Fibroblast of villous mesenchyme (primary cell): ENCODE data around the gene FTO. TPM values are rescaled to one million over a fixed set of nuclear protein-coding genes. Genes with fewer than 3 reads are reported as not detected.
A peak's percentile ranks its signal among the peaks of the same experiment; 100 is the strongest.

Experiments
- DNase-seq: peaks from one replicate; pipeline ENCODE4 v3.0.0-alpha.2; 2010; ENCODE audit warnings: low read depth
- H3K4me3 ChIP-seq: 2 replicates; pipeline ENCODE4 v1.5.1; 2011; ENCODE audit warnings: low read depth, mild to moderate bottlenecking, low read length
- total RNA-seq: library from RNA; depleted of rRNA; stranded (reverse); fragments of >200 nt; gene quantifications from 2 replicates; pipeline ENCODE4 v1.2.3, GENCODE V29; 2012
- TF ChIP-seq, protein P1 (sequence below): IDR thresholded peaks from 2 replicates; pipeline ENCODE4 v1.5.1; 2012; ENCODE audit warnings: low read depth, mild to moderate bottlenecking, low read length; ENCODE audit not compliant: insufficient read depth

FTO gene
- total RNA-seq, 1 donor = 157 TPM

DNA sequence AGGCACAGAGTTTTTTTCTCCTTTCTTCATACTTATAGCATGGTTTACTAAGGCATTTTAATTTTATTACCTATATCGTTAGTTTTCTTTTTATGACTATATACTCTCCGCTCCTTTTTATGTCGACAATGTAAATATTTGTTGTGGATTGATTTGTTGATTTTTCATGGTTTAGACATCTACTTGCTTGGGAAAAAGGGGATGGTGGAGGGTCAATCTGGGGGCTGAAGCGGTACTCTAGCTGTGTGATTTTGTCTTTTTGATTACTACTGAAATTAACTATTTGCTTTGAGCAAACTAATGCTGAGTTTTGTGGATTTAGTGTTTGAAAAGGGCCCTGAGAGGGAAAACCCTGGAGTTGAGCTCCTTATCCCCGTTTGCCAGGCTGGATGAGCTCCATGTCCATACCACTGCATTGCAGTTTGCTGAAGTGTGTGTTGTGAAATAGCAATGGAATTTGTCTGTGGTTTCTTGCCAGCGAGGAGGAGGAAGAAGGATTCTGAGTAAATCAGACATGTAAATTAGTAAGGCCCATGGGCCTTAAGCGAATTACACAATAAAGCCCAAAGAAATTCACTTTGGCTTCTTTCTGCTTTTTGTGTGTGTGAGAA, 72.0 kb downstream of the FTO start:
- peak; percentile 95 for DNase-seq
- TF ChIP-seq, protein P1, sequence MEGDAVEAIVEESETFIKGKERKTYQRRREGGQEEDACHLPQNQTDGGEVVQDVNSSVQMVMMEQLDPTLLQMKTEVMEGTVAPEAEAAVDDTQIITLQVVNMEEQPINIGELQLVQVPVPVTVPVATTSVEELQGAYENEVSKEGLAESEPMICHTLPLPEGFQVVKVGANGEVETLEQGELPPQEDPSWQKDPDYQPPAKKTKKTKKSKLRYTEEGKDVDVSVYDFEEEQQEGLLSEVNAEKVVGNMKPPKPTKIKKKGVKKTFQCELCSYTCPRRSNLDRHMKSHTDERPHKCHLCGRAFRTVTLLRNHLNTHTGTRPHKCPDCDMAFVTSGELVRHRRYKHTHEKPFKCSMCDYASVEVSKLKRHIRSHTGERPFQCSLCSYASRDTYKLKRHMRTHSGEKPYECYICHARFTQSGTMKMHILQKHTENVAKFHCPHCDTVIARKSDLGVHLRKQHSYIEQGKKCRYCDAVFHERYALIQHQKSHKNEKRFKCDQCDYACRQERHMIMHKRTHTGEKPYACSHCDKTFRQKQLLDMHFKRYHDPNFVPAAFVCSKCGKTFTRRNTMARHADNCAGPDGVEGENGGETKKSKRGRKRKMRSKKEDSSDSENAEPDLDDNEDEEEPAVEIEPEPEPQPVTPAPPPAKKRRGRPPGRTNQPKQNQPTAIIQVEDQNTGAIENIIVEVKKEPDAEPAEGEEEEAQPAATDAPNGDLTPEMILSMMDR = no peak
- no peak overlapping the region for H3K4me3 ChIP-seq

DNA sequence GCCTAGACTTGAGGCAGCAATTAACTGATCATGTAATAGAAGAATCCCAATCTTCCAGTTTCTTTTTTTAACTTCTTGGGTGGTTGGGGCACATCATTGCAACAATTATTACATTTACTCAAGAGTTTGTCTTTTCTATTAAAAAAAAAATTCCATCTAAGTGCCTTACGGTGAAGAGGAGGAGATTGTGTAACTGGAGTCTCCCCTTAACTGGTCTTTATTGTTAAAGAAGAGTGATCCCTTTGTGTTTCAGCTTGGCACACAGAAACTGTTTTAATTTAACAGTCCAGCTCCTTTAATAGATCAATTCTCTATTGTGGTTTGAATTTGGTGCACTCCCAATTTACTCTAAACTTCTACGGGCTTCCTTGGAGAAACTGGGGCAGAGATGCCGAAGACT, 75.2 kb downstream of the FTO start:
- no peak overlapping the region for H3K4me3 ChIP-seq
- DNase-seq = no peak
- TF ChIP-seq, protein P1 = no peak

DNA sequence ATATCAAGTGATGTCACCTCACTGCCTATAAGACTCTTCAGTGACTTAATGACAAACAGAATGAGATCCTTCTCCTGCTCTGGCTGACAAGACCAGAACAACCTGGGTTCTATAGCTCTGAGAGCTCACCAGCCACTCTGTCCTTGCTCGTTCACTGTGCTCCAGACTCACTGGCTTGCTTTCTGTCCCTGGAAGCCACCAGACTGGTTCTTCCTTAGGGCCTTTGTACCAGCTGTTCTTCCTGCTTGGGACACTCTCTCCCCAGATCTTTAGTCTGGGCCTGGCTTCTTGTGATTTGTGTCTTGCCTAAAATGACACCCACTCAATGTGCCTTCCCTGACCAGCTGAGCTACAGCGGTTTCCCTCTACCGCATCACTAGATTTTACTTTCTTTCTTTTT, 76.1 kb downstream of the FTO start:
- TF ChIP-seq, protein P1 = no peak
- no peak overlapping the region for H3K4me3 ChIP-seq
- no peak for DNase-seq

DNA sequence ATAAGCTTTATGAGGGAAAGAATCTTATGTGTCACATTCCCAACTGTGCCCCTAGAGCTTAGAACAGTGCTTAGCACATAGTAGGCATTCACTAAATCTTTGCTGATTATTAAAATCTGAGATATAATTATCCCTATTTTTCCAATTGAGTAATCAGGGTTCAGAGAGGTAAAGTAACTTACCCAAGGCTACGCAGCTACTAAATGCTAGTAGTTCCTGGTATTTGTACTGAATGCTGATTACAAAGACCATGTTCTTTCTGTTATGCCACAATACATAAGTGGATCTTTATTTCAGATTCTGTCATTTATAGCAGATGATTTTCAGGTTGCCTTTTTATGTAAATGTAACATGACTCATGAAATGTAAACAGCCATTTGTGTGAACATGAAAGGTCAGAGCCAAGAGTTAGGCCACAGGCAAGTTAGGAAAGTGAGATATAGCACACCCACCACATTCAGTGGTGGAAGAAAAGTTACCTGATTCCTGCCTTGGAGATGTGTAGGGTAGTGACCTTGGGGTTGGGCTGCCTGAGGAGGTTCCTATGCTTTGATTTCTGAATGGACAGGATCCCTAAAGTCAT, 77.2 kb downstream of the FTO start:
- H3K4me3 ChIP-seq = no peak overlapping the region
- TF ChIP-seq, protein P1 = no peak
- peak; percentile 68 for DNase-seq

DNA sequence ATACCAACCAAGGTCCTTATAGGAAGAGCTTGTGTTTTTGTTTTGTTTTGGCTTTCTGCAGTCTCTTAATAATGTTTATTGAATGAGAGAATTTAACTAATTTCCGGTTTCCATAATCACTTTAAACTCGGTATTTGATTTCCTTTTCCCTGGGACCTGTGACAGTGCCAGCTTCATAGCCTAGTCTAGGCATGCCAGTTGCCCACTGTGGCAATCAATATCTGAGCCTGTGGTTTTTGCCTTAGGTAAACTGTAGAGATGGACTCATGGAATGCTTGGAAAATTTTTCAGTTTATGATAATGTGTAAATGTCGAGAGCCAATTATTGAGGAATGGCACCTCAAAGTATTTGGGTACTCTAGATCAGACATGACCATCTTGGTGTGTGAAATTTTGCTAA, 78.2 kb downstream of the FTO start:
- DNase-seq = no peak
- H3K4me3 ChIP-seq = no peak overlapping the region
- TF ChIP-seq, protein P1 = no peak

DNA sequence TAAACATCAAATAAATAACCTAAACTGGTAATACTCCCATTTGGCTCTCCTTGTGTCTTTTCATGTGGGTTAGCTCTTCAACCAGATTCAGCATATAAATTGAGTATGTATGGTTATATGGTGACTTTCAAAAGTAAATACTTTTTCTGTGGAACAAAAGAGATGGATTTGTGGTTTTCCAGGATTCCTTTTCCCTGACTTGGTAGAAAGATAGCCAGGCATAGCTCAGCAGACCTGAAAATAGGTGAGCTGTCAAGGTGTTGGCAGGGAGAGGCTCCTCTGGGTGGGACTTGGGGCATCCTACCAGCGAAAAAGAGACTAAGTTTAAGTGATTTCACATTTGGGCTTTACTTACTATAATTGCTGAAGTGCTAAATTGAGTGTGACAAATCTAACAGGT, 80.3 kb downstream of the FTO start:
- no peak overlapping the region for H3K4me3 ChIP-seq
- TF ChIP-seq, protein P1 = no peak
- no peak for DNase-seq

DNA sequence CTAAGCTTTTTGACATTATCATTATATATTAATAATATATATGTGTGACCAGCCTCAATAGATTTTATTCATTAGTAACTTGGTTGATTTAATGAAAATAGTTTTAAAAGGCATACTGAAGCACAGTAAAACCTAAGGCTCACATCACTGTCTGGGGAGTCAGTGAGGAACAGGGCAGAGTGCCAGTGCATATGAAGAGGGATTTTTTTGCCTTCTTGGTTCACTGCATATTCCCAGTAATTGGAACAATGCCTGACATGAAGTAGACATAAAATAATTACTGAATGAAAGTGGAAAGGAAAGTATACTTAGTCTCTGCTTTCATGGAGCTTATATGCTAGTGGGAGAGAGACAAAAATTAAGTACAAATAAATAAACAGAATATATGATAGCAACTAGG, 81.1 kb downstream of the FTO start:
- TF ChIP-seq, protein P1 = no peak
- no peak for DNase-seq
- no peak overlapping the region for H3K4me3 ChIP-seq
